Stomach (tissue), 9 donors: ENCODE measurements around the gene RAPGEF3. TPM values are rescaled to one million over a fixed set of nuclear protein-coding genes. Genes with fewer than 3 reads are reported as not detected.

Experiments
- DNase-seq, 2 donors: peaks; one replicate each; pipeline versions ENCODE4 v3.0.0 to v3.0.0-alpha.2; 2013 to 2019
- H3K27ac ChIP-seq, 5 donors: fragments of 200-600 bp in 4 of 5; sonication (generic) in 4 of 5; one replicate each; pipeline ENCODE4 v1.5.1; 2013 to 2019; ENCODE audit warnings: mild to moderate bottlenecking in 1 of 5, moderate library complexity in 1 of 5
- H3K27me3 ChIP-seq, 3 donors: fragments of 200-600 bp; sonication (generic); one replicate each; pipeline ENCODE4 v1.5.1; 2017 to 2019; ENCODE audit warnings: mixed run types in 1 of 3
- H3K36me3 ChIP-seq, 4 donors: fragments of 200-600 bp; sonication (generic); 1 replicate in 3 of 4; 2 replicates in 1 of 4; pipeline ENCODE4 v1.5.1; 2016 to 2019
- H3K4me1 ChIP-seq, 4 donors: fragments of 200-600 bp; sonication (generic); one replicate each; pipeline ENCODE4 v1.5.1; 2016 to 2019
- H3K4me3 ChIP-seq, 4 donors: fragments of 200-600 bp; sonication (generic) in 3 of 4; one replicate each; pipeline ENCODE4 v1.5.1; 2016 to 2019; ENCODE audit warnings: mild to moderate bottlenecking in 1 of 4
- H3K9me3 ChIP-seq, 4 donors: fragments of 200-600 bp; sonication (generic); one replicate each; pipeline ENCODE4 v1.5.1; 2016 to 2019
- CTCF ChIP-seq, 7 experiments: fragments of 450-650 bp in 4 of 7; fragments of 200-600 bp in 3 of 7; sonication (generic) in 3 of 7; IDR thresholded peaks; one replicate each; pipeline ENCODE4 v1.5.1; 2016 to 2019; ENCODE audit warnings: antibody characterized with exemption in 7 of 7, control low read depth in 2 of 7, mild to moderate bottlenecking in 1 of 7
- EP300 ChIP-seq: sonication (generic); formaldehyde crosslinking; IDR thresholded peaks from one replicate; pipeline ENCODE4 v1.6.1; 2017; ENCODE audit warnings: antibody characterized with exemption
- POLR2A ChIP-seq, 4 donors: fragments of 450-650 bp; IDR thresholded peaks; one replicate each; pipeline ENCODE4 v1.6.1; 2016; ENCODE audit warnings: antibody characterized with exemption in 4 of 4, control low read depth in 2 of 4, mild to moderate bottlenecking in 1 of 4, moderate library complexity in 1 of 4
- POLR2AphosphoS5 ChIP-seq, 3 donors: sonication (generic); formaldehyde crosslinking; IDR thresholded peaks; one replicate each; pipeline ENCODE4 v1.6.1; 2016; ENCODE audit warnings: antibody characterized with exemption in 3 of 3
- WGBS, 5 donors: extraction: QIAGEN DNeasy Blood & Tissue Kit in 3 of 5; methylation state at CpG; one replicate each; pipeline versions ENCODE4 v1.1.5 to v1.1.7; 2013 to 2018; 5-methylcytosine and 5-hydroxymethylcytosine counted together
- intact Hi-C: fragments of 100-400 bp; cut with DNase I; formaldehyde crosslinking; loops from one replicate; pipeline ENCODE4 v1.15.1; 2023; ENCODE audit warnings: low total_unique reads
- polyA plus RNA-seq, 3 donors: library from polyadenylated mRNA; stranded (reverse); fragments of 200-250 nt; gene quantifications; one replicate each; pipeline ENCODE4 v1.2.3, GENCODE V29; 2013
- total RNA-seq, 5 donors: library from RNA; depleted of rRNA; stranded (reverse); fragments of >200 nt; gene quantifications; one replicate each; pipeline versions ENCODE4 v1.1.0 to v1.2.3, GENCODE V29; 2014 to 2016
- donor health status: healthy with polysubstance abuse.
- donor health status: Bipolar disorder and iron deficiency.
- donor health status: healthy.

RAPGEF3 gene
- total and polyA plus RNA-seq, 8 donors: 15.9 to 114 (median 23.9) TPM

- H3K4me3 ChIP-seq: no peak overlapping the region
- TF ChIP-seq POLR2A (IDR thresholded peaks at IDR 0.05): no peak
- TF ChIP-seq CTCF (IDR thresholded peaks at IDR 0.05): no peak
- TF ChIP-seq EP300: no peak
- TF ChIP-seq POLR2AphosphoS5 (IDR thresholded peaks at IDR 0.05): no peak
- peaks cover 0 to 79% (median 60%) of the 10 kb centered on the region in 4 donors for H3K36me3 ChIP-seq
- no peak for DNase-seq
- intact Hi-C loops: no loop called here
- H3K4me1 ChIP-seq: no peaks in the 10 kb centered on the region
- H3K27me3 ChIP-seq: no peaks in the 10 kb centered on the region
- H3K9me3 ChIP-seq: no peaks in the 10 kb centered on the region
- 90 to 97% (median 95%) methylated on average over 2 of the region's 2 CpGs for WGBS, 5 donors
- H3K27ac ChIP-seq: no peak overlapping the region
These were observed 69.5 kb downstream of the RAPGEF3 start for GRCh38 chr12:47689215-47689614.

- H3K36me3 ChIP-seq: peaks cover 0 to 63% (median 49%) of the 10 kb centered on the region in 4 donors
- no peaks in the 10 kb centered on the region for H3K9me3 ChIP-seq
- intact Hi-C loops: no loop called here
- no peaks in the 10 kb centered on the region for H3K27me3 ChIP-seq
- H3K4me1 ChIP-seq: no peaks in the 10 kb centered on the region
- WGBS, 5 donors: 63 to 94% (median 89%) methylated on average over 3 of the region's 3 CpGs
- no peak overlapping the region for H3K27ac ChIP-seq
- TF ChIP-seq EP300 (no peak), CTCF (IDR thresholded peaks at IDR 0.05) (no peak), POLR2AphosphoS5 (IDR thresholded peaks at IDR 0.05) (no peak), POLR2A (IDR thresholded peaks at IDR 0.05) (no peak)
- no peak overlapping the region for H3K4me3 ChIP-seq
- DNase-seq: no peak
These were observed 71.0 kb downstream of the RAPGEF3 start for GRCh38 chr12:47687636-47688035.

- WGBS, 5 donors: 76 to 80% (median 77%) methylated on average over 4 of the region's 4 CpGs
- intact Hi-C loops: no loop called here
- Histone ChIP-seq H3K27ac (no peak overlapping the region), H3K9me3 (no peaks in the 10 kb centered on the region), H3K4me3 (no peak overlapping the region), H3K4me1 (no peaks in the 10 kb centered on the region), H3K27me3 (no peaks in the 10 kb centered on the region), H3K36me3 (peaks cover 0 to 58% (median 45%) of the 10 kb centered on the region in 4 donors)
- DNase-seq: peak in 1 of 2 donors; percentile 74
- TF ChIP-seq CTCF (IDR thresholded peaks at IDR 0.05): peak in 5 of 7 experiments; percentile 20 to 41 (median 26)
- TF ChIP-seq POLR2A (IDR thresholded peaks at IDR 0.05): no peak
These were observed 71.9 kb downstream of the RAPGEF3 start for GRCh38 chr12:47686645-47687240.

Other genes with a start within 250 kb of the RAPGEF3 start
- 10 to 100 TPM in 4 of 5 donors, 1 to 10 TPM in 1; 3.5 to 47.4 (median 17.3) TPM for gene RPAP3, start 52.9 kb downstream of the RAPGEF3 start, total RNA-seq
- 10 to 100 TPM in 1 of 3 donors, 1 to 10 TPM in 2; 7.9 to 10.8 (median 8.5) TPM for gene RPAP3, start 52.9 kb downstream of the RAPGEF3 start, polyA plus RNA-seq
- gene ENDOU, start 33.4 kb downstream of the RAPGEF3 start, total RNA-seq: 1 to 10 TPM in 1 of 5 donors, not detected in 4; 1.8 TPM
- 1 to 10 TPM in 1 of 3 donors, not detected in 2; 7.6 TPM for gene ENDOU, start 33.4 kb downstream of the RAPGEF3 start, polyA plus RNA-seq
- gene SLC48A1, start 14.4 kb upstream of the RAPGEF3 start, total RNA-seq: 10 to 100 TPM in 3 of 5 donors, 1 to 10 TPM in 2; 2.3 to 29.0 (median 18.1) TPM
- 10 to 100 TPM in 1 of 3 donors, 1 to 10 TPM in 2; 6.3 to 18.2 (median 9.4) TPM for gene SLC48A1, start 14.4 kb upstream of the RAPGEF3 start, polyA plus RNA-seq
- gene HDAC7, start 61.0 kb upstream of the RAPGEF3 start, total RNA-seq: 100 to 1,000 TPM in 2 of 5 donors, 10 to 100 TPM in 3; 32.1 to 313 (median 66.5) TPM
- gene HDAC7, start 61.0 kb upstream of the RAPGEF3 start, polyA plus RNA-seq: 10 to 100 TPM; 22.8 to 30.7 (median 28.6) TPM
- gene VDR, start 146.1 kb upstream of the RAPGEF3 start, total RNA-seq: 10 to 100 TPM in 2 of 5 donors, 1 to 10 TPM in 3; 2.8 to 22.3 (median 8.8) TPM
- 1 to 10 TPM; 4.0 to 4.9 (median 4.5) TPM for gene VDR, start 146.1 kb upstream of the RAPGEF3 start, polyA plus RNA-seq
- 100 to 1,000 TPM in 1 of 5 donors, 10 to 100 TPM in 4; 29.8 to 254 (median 79.0) TPM for gene TMEM106C, start 204.7 kb upstream of the RAPGEF3 start, total RNA-seq
- gene TMEM106C, start 204.7 kb upstream of the RAPGEF3 start, polyA plus RNA-seq: 10 to 100 TPM; 40.7 to 61.6 (median 51.5) TPM
- 10 to 100 TPM in 1 of 5 donors, 1 to 10 TPM in 2, not detected in 2; 2.2 to 14.5 (median 7.6) TPM for gene COL2A1, start 245.6 kb upstream of the RAPGEF3 start, total RNA-seq
- gene COL2A1, start 245.6 kb upstream of the RAPGEF3 start, polyA plus RNA-seq: 10 to 100 TPM in 1 of 3 donors, 1 to 10 TPM in 2; 4.0 to 13.7 (median 6.0) TPM